ENCODE data around the gene KIFC1.

GRCh38 chr6:33419580-33420490 lies 28.2 kb downstream of the KIFC1 start, which contains the start of gene SYNGAP1:
- TF ChIP-seq CTCF (IDR thresholded peaks at IDR 0.05 in 4 of 5, conservative IDR thresholded peaks at IDR 0.05 in 1 of 5) (no peak), POLR2A (IDR thresholded peaks at IDR 0.05) (no peak)

Measured in gastrocnemius medialis (tissue), 4 donors.